Common myeloid progenitor, CD34-positive (primary cell): ENCODE results near the gene TENM4.
A peak's percentile ranks its signal among the peaks of the same experiment; 100 is the strongest.
"Not testable (repeated sequence)": the region's sequence is repeated elsewhere in the genome, so short reads cannot be mapped to it uniquely, and the experiment has no call there.

Experiments used
- CTCF ChIA-PET: fragments of 350-600 bp; sonication (Branson Sonifier 250); formaldehyde crosslinking; loops from one replicate; lab custom pipeline; 2021; ENCODE audit warnings: antibody characterized with exemption; lab: Charles Lee
- POLR2A ChIA-PET: fragments of 350-600 bp; sonication (Branson Sonifier 250); formaldehyde crosslinking; loops from one replicate; lab custom pipeline; 2021; ENCODE audit warnings: antibody characterized with exemption; lab: Charles Lee
- DNase-seq, 3 donors: peaks; one replicate each; pipeline versions ENCODE4 v3.0.0 to v3.0.0-alpha.2; 2013
- H3K27ac ChIP-seq, 2 experiments: 1 replicate in 1 of 2; 2 replicates in 1 of 2; pipeline ENCODE4 v1.7.0; 2013; ENCODE audit warnings: inconsistent platforms in 2 of 2, low read length in 2 of 2, mild to moderate bottlenecking in 2 of 2, low read depth in 1 of 2, moderate library complexity in 1 of 2; ENCODE audit not compliant: severe bottlenecking in 2 of 2, insufficient read depth in 1 of 2, poor library complexity in 1 of 2
- H3K27me3 ChIP-seq, 5 experiments: replicated peaks in 2 of 5; 1 replicate in 3 of 5; 2 replicates in 2 of 5; pipeline versions ENCODE4 v1.6.1 to v1.7.0; 2013; ENCODE audit warnings: low read length in 4 of 5, mild to moderate bottlenecking in 2 of 5, moderate library complexity in 2 of 5, inconsistent platforms in 1 of 5; ENCODE audit not compliant: insufficient read depth in 5 of 5, control insufficient read depth in 4 of 5
- H3K36me3 ChIP-seq, 4 experiments: 1 replicate in 2 of 4; 2 replicates in 2 of 4; pipeline versions ENCODE4 v1.6.1 to v1.7.0; 2013; ENCODE audit warnings: low read length in 3 of 4, control low read depth in 1 of 4, mild to moderate bottlenecking in 1 of 4; ENCODE audit not compliant: control insufficient read depth in 4 of 4, insufficient read depth in 4 of 4
- H3K4me1 ChIP-seq, 4 experiments: 1 replicate in 3 of 4; 2 replicates in 1 of 4; pipeline versions ENCODE4 v1.6.1 to v1.7.1; 2013; ENCODE audit warnings: low read length in 3 of 4, mild to moderate bottlenecking in 3 of 4, control low read depth in 1 of 4, inconsistent platforms in 1 of 4, moderate library complexity in 1 of 4; ENCODE audit not compliant: control insufficient read depth in 4 of 4, insufficient read depth in 4 of 4; ENCODE audit errors: control extremely low read depth in 1 of 4
- H3K4me3 ChIP-seq, 7 experiments: 1 replicate in 4 of 7; 2 replicates in 3 of 7; pipeline versions ENCODE4 v1.5.1 to v1.7.0; 2013; ENCODE audit warnings: mild to moderate bottlenecking in 7 of 7, low read length in 6 of 7, moderate library complexity in 6 of 7, inconsistent platforms in 2 of 7, low read depth in 2 of 7, control low read depth in 1 of 7; ENCODE audit not compliant: insufficient read depth in 4 of 7, control insufficient read depth in 1 of 7; ENCODE audit errors: extremely low read depth in 1 of 7
- H3K9me3 ChIP-seq, 5 experiments: 1 replicate in 4 of 5; 2 replicates in 1 of 5; pipeline versions ENCODE4 v1.6.1 to v1.7.1; 2013; ENCODE audit warnings: low read length in 4 of 5, mild to moderate bottlenecking in 2 of 5, inconsistent platforms in 1 of 5, low read depth in 1 of 5, moderate library complexity in 1 of 5; ENCODE audit not compliant: control insufficient read depth in 4 of 5, insufficient read depth in 2 of 5; ENCODE audit errors: control extremely low read depth in 1 of 5
- WGBS: methylation state at CpG from one replicate; pipeline ENCODE4 v1.1.5; 2013; ENCODE audit not compliant: insufficient coverage; 5-methylcytosine and 5-hydroxymethylcytosine counted together

TENM4 gene

DNA sequence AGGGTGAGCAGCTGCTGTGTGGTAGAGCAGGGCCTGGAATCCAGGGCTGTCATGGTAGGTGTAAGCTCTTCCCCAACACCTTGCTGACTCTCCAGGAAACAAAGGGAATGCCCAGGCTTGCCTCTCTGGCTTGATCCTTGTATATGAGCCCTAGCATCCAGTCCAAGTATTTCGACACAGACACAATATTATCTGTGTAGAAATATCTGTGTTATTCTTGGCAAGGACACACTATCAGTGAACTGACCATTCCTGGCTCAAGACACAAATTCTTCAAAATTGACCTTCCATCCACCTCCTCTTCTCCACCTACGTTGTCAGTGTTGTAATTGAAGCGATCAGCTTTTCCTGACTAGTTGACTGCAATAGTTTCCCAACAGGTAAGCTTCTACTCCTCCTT lies 554.2 kb downstream of the TENM4 start:
- CTCF ChIA-PET, result no interaction called here

DNA sequence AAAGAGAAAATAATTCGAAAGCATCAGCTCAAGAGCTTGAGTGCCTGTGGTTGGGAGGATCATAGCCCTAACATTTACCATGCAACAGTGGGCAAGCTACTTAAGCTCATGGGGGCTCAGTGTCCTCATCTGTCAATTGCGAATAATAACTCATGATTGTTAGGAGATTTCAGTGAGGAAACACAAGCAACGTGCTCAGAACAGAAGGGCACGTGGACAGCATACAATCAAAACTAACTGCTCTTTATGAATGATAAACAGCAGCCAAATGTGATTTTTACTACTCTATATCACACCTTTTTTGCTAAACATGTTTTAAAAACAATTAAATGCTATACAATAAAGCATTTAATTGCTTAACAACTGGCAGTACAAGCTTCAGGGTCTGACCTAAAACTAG lies 556.1 kb downstream of the TENM4 start:
- H3K4me1 ChIP-seq, result no peaks in the 10 kb centered on the region
- CTCF ChIA-PET, result no interaction called here

More for the DNA sequence above, 554.2 kb downstream of the TENM4 start:
- peaks cover 0 to 1% (median 0%) of the 10 kb centered on the region in 5 experiments for H3K9me3 ChIP-seq
- no peak overlapping the region for H3K27ac ChIP-seq
- WGBS, result 89% methylated on average over 2 of the region's 3 CpGs
- H3K36me3 ChIP-seq, result no peaks in the 10 kb centered on the region
- POLR2A ChIA-PET, result no interaction called here
- no peak overlapping the region for H3K4me3 ChIP-seq
- H3K27me3 ChIP-seq, result peaks cover 0 to 2% (median 0%) of the 10 kb centered on the region in 5 experiments
- DNase-seq, result no peak
- H3K4me1 ChIP-seq, result no peaks in the 10 kb centered on the region

DNA sequence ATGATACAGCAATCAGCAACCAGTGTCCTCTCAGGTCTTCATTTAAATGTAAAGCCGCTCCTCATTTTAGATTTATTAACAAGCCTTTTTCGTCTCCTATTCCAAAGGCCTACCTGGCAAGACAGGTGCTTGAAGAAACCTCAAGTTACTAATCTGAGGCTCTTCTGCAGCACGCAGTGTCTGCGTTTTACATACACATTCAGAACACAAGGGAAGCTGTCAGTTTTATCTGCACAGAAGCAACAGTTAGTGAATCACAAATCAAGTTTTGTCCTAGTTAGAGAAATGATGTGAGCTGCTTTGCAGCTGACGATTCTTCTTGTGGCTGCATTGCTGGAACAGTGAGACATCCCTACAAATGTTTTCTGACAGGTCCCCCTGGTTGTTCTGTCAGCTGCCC lies 557.3 kb downstream of the TENM4 start:
- 92% methylated on average over 5 of the region's 5 CpGs for WGBS
- H3K27ac ChIP-seq, result no peak overlapping the region
- POLR2A ChIA-PET, result no interaction called here
- peaks cover 0 to 2% (median 0%) of the 10 kb centered on the region in 5 experiments for H3K27me3 ChIP-seq
- H3K9me3 ChIP-seq, result peaks cover 0 to 4% (median 0%) of the 10 kb centered on the region in 5 experiments
- H3K36me3 ChIP-seq, result no peaks in the 10 kb centered on the region
- DNase-seq, result no peak
- H3K4me3 ChIP-seq, result no peak overlapping the region
- CTCF ChIA-PET, result no interaction called here
- H3K4me1 ChIP-seq, result no peaks in the 10 kb centered on the region

More for the DNA sequence above, 556.1 kb downstream of the TENM4 start:
- Histone ChIP-seq H3K4me3 (no peak overlapping the region), H3K27me3 (peaks cover 0 to 2% (median 0%) of the 10 kb centered on the region in 5 experiments), H3K9me3 (peaks cover 0 to 1% (median 0%) of the 10 kb centered on the region in 5 experiments), H3K36me3 (no peaks in the 10 kb centered on the region), H3K27ac (no peak overlapping the region)
- POLR2A ChIA-PET, result no interaction called here
- WGBS, result 85% methylated on average over 4 of the region's 4 CpGs
- DNase-seq, result no peak

DNA sequence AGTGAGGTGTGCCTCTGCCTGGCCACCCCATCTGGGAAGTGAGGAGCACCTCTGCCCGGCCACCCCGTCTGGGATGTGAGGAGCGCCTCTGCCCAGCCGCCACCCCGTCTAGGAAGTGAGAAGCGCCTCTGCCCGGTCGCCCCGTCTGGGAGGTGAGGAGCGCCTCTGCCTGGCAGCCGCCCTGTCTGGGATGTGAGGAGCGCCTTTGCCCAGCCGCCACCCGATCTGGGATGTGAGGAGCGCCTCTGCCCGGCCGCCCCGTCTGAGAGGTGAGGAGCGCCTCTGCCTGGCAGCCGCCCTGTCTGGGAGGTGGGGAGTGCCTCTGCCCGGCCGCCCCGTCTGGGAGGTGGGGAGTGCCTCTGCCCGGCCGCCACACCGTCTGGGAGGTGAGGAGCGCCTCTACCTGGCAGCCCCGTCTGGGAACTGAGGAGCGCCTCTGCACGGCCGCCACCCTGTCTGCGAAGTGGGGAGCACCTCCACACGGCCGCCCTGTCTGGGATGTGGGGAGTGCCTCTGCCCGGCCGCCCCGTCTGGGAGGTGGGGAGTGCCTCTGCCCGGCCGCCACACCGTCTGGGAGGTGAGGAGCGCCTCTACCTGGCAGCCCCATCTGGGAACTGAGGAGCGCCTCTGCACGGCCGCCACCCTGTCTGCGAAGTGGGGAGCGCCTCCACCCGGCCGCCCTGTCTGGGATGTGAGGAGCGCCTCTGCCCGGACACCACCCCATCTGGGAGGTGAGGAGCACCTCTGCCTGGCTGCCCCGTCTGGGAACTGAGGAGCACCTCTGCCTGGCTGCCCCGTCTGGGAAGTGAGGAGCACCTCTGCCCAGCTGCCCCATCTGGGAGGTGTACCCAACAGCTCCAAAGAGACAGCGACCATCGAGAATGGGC lies 561.5 kb downstream of the TENM4 start:
- DNase-seq, CTCF ChIA-PET, H3K27ac ChIP-seq, H3K4me1 ChIP-seq, H3K27me3 ChIP-seq, POLR2A ChIA-PET, H3K4me3 ChIP-seq, H3K9me3 ChIP-seq, H3K36me3 ChIP-seq: not testable (repeated sequence)
- WGBS, result 94% methylated on average over 43 of the region's 54 CpGs

DNA sequence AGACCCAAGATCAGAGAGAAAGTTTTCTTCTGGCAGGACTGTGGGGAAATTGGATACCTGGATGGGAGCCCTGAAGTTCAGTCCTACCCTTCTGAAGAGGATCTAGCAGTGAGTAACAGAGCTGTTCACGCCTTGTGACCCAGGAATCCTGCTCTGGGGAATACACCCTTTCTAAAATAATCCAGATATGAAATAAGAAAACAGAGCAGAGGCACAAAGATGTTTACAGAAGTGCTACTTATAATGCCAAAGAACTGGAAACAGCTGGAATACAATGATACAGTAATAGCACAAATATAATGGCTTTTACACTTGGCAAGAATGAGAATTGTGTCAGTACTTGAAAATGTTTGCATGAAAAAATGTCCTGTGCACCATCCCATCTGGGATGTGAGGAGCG lies 562.2 kb downstream of the TENM4 start:
- CTCF ChIA-PET, result no interaction called here

DNA sequence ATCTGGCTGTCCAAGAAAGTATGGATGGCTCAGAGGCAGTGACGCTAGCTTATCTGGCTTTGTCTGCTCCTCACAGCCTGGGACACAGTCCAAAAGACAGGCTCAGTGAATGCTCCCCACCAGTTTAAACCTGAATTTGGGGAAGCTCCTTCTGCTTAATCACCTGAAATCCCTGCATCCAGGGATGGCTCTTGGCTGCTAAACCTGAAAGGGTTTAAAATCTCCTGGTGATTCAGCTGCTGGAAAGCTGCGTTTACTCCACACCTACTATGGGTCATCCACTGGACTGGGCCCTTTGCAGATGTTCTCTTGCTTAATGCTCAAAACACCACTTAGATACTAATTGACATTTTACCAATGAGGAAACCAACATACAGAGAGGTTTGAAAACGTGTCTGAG lies 564.2 kb downstream of the TENM4 start:
- Histone ChIP-seq H3K9me3 (peaks cover 0 to 6% (median 0%) of the 10 kb centered on the region in 5 experiments), H3K4me1 (no peaks in the 10 kb centered on the region), H3K36me3 (no peaks in the 10 kb centered on the region), H3K27me3 (peaks cover 0 to 15% (median 0%) of the 10 kb centered on the region in 5 experiments), H3K27ac (no peak overlapping the region), H3K4me3 (no peak overlapping the region)
- no peak for DNase-seq
- CTCF ChIA-PET, result no interaction called here
- 96% methylated on average over 3 of the region's 3 CpGs for WGBS
- POLR2A ChIA-PET, result no interaction called here

More for the DNA sequence above, 562.2 kb downstream of the TENM4 start:
- H3K9me3 ChIP-seq, result peaks cover 0 to 6% (median 0%) of the 10 kb centered on the region in 5 experiments
- H3K36me3 ChIP-seq, result no peaks in the 10 kb centered on the region
- POLR2A ChIA-PET, result no interaction called here
- H3K27ac ChIP-seq, result no peak overlapping the region
- H3K4me3 ChIP-seq, result peak overlapping the region in 1 of 7 experiments; percentile 11
- peaks cover 0 to 5% (median 0%) of the 10 kb centered on the region in 5 experiments for H3K27me3 ChIP-seq
- WGBS, result 100% methylated on average over 1 of the region's 2 CpGs
- no peak for DNase-seq
- H3K4me1 ChIP-seq, result no peaks in the 10 kb centered on the region

DNA sequence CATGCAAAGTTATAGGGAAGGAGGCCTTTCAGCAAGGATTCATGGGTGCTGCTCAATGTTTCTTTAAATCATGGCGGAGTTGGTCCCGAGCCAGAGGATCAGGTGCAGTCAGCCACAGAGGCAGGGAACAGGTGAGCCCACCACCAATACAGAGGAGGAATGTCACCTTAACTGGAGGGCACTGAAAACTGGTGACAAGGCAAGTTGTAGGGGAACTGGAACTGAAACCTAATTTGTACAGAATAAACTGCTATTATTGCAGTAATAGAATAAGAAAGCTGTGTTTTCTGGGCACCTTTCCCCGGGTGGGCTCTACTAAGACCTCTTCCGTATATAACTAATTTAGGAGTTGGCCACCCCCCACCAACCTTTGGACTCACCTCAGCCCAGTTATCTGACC lies 570.2 kb downstream of the TENM4 start:
- Histone ChIP-seq H3K27me3 (peaks cover 2 to 41% (median 3%) of the 10 kb centered on the region in 5 experiments), H3K9me3 (no peaks in the 10 kb centered on the region), H3K4me1 (no peaks in the 10 kb centered on the region), H3K27ac (no peak overlapping the region), H3K36me3 (no peaks in the 10 kb centered on the region), H3K4me3 (no peak overlapping the region)
- DNase-seq, result no peak
- WGBS, result 100% methylated on average over 2 of the region's 4 CpGs
- CTCF ChIA-PET, result no interaction called here
- POLR2A ChIA-PET, result interaction anchor here (0.6 kb wide), 1 partner anchor 169 kb away, joined by 3 read pairs; no protein-coding TSS in a partner anchor
